Anterior cingulate cortex (tissue), 58 donors: Measurements from ENCODE around the gene OR52M1.
"Not testable (repeated sequence)": the region's sequence is repeated elsewhere in the genome, so short reads cannot be mapped to it uniquely, and the experiment has no call there.

Source experiments
- DNase-seq, 58 donors: peaks; one replicate each; lab custom pipeline; 2025; lab: John Stamatoyannopoulos, UW

The OR52M1 gene, protein sequence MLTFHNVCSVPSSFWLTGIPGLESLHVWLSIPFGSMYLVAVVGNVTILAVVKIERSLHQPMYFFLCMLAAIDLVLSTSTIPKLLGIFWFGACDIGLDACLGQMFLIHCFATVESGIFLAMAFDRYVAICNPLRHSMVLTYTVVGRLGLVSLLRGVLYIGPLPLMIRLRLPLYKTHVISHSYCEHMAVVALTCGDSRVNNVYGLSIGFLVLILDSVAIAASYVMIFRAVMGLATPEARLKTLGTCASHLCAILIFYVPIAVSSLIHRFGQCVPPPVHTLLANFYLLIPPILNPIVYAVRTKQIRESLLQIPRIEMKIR

GRCh38 chr11:4544891-4545290 lies at the start of gene OR52M1:
OR52M1 (plus strand) TSS chr11:4545191; CDS start chr11:4545191, 0 bp downstream.
- DNase-seq = no peak

DNA sequence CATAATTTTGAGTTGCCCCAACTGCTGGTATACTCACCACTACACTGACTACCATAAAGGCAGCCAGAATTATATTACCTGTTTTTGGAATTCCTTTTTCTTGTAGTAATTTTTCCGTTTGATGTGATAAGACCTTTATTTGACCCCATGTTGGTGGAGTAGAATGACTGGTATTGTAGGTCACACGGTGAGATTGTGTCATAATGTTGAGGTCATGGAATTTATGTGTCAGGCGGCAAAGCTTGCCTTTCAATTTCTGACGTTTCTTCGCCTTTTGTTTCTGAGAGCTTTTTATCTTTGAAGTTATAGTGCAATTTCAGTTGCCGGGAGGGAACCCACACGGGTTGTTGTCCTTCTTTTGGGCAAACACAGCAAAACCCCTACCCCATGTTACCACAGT lies 49.5 kb upstream of the OR52M1 start:
- no peak for DNase-seq

GRCh38 chr11:4495986-4496385 lies 49.0 kb upstream of the OR52M1 start:
- no peak for DNase-seq

GRCh38 chr11:4496557-4497248 lies 48.3 kb upstream of the OR52M1 start:
- DNase-seq = no peak

GRCh38 chr11:4508886-4509285 lies 36.1 kb upstream of the OR52M1 start:
- DNase-seq = no peak

- peak in 6 of 58 donors; percentile 2 to 22 (median 6) for DNase-seq
Observed at GRCh38 chr11:4511282-4512245, 33.4 kb upstream of the OR52M1 start.

DNA sequence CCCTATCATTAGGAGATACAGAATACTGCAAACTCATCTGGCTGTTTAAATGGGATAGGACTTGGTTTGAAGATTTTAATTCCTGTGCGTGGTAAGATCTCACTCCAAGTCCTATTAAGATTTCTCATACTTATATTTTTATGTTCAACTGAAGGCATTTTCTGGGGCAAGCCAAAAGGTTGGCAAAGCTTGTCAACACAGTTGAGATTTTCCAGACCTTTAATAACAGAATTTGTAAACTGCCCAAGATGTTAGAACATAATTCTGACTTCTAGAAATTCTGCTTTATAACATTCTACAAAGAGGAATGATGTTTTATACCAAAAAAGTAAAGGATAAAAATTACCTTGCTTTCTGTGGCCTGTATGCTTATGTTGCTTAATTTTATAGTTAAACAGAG lies 30.8 kb upstream of the OR52M1 start:
- no peak for DNase-seq

GRCh38 chr11:4522339-4522738 lies 22.7 kb upstream of the OR52M1 start:
- no peak for DNase-seq

- DNase-seq = no peak
Observed at GRCh38 chr11:4522752-4523151, 22.2 kb upstream of the OR52M1 start.

- DNase-seq = no peak
Observed at GRCh38 chr11:4523666-4524065, 21.3 kb upstream of the OR52M1 start.

DNA sequence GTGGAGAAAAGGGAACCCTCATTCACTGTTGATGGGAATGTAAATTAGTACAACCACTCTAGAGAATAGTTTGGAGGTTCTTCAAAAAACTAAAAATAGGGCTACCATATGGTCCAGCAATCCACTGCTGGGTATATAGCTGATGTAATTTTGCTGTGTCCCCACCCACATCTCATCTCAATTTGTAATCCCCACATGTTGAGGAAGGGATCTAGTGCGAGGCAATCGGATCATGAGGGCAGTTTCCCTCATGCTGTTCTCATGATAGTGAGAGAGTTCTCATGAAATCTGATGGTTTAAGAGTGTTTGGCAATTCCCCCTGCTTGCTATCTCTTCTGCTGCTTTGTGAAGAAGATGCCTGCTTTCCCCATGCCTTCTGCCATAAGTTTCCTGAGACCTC lies 17.1 kb upstream of the OR52M1 start:
- DNase-seq = no peak

DNA sequence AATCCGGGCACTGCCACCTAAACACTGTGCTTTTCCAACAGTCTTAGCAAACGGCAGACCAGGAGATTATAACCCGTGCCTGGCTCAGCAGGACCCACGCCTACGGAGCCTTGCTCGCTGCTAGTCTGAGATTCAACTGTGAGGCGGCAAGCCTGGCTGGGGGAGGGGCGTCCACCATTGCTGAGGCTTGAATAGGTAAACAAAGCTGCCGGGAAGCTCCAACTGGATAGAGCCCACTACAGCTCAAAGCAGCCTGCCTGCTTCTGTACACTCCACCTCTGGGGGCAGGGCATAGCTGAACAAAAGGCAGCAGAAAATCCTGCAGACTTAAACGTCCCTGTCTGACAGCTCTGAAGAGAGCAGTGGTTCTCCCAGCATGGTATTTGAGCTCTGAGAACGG lies 13.3 kb upstream of the OR52M1 start:
- not testable (repeated sequence) for DNase-seq

DNA sequence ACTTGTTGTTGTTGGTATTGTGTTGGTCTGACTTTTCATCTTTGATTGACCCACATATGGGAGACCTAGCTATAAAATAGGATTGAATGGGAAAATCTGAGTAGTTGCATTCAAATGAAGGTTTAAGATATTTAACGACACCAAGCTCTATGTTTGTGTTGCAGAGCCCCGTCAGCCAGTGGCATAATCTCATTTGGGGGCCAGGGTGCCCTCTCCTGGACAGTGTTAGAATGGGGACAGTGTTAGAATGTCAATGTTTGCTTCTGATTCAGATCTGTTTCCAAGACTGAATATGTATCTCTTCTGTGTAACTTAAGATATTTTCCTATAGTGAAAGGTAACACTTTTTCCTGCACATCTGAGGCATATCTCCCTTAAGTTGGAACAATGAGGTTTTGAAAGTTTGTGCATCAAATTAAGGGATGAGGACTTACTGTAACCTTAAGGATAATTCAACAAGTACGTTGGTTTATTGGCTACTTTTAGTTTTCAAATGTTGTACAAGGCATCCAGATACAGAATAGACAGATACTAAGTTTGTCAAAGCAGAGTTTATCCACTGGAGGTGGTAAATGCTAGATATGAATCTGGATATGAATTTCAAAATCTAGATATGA lies 5.3 kb upstream of the OR52M1 start:
- peak in 28 of 58 donors; percentile 0 to 75 (median 4) for DNase-seq

GRCh38 chr11:4541071-4541470 lies 3.9 kb upstream of the OR52M1 start:
- no peak for DNase-seq

GRCh38 chr11:4543561-4543960 lies 1.4 kb upstream of the OR52M1 start:
- no peak for DNase-seq

DNA sequence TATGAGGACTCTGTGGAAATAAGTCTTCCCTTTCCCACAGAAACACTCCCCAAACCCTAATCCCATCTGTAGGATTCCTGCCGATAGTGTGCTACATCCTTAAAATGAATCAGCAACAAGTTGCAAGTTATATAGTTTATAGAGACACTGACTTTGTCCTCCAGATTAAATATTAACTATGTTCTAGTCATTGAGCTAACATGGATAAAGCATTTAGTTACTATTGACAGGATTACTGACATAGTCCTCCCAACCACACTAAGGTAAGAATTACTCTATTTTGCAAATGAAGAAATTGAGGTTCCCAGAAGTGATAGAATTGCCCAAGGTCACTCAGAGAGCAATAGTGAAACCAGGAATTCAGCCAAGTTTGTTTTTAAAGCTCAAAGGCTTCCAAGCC lies 1.9 kb downstream of the OR52M1 start:
- no peak for DNase-seq

DNA sequence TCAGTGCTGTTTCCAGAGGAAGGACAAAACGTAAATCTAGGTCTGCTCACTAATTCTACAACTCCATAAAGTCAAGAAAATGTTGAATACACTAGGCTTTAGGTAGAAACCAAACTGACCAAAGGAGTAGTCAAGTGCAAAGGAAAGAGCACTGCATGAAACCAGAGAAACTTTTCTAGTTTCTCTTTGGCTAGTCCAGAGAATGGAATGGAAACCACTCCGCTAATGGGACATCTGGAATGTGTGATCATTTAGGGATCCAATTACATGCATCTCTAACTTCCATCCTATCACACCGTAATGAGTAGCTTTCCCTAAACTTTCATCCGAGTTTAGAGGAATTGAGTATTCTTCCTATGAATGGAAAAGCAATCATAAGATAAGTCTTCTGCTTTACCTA lies 2.4 kb downstream of the OR52M1 start:
- DNase-seq = no peak

DNA sequence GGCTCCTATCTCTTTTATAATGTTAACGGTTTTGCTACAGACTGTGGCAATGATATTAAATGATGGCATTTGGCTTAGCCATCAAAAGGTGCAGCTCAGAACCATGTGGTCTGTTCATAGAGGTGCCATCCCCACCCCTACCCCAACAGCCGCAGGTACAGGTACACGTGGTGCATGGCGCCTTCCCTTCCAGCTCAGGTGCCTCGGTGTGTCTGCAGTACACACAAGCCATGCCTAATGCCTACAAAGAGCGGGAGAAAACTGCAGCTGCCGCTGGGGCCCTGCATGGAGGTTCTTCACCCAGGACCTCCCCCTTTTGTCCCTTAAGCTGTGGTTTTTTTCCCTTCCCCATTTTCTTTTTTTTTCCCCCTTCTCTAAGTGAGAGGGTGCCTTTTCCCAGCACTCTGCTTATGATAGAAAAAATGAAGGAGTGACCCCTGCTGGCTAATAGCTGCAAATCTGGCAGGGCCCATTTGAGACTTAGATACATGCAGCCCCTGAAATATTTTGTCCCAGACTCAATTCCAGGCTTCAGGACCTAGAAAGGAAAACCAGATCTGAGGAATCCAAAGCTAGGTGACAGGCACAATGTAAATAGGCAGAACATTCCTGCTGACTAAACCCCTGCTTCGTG lies 6.5 kb downstream of the OR52M1 start:
- DNase-seq = no peak

DNA sequence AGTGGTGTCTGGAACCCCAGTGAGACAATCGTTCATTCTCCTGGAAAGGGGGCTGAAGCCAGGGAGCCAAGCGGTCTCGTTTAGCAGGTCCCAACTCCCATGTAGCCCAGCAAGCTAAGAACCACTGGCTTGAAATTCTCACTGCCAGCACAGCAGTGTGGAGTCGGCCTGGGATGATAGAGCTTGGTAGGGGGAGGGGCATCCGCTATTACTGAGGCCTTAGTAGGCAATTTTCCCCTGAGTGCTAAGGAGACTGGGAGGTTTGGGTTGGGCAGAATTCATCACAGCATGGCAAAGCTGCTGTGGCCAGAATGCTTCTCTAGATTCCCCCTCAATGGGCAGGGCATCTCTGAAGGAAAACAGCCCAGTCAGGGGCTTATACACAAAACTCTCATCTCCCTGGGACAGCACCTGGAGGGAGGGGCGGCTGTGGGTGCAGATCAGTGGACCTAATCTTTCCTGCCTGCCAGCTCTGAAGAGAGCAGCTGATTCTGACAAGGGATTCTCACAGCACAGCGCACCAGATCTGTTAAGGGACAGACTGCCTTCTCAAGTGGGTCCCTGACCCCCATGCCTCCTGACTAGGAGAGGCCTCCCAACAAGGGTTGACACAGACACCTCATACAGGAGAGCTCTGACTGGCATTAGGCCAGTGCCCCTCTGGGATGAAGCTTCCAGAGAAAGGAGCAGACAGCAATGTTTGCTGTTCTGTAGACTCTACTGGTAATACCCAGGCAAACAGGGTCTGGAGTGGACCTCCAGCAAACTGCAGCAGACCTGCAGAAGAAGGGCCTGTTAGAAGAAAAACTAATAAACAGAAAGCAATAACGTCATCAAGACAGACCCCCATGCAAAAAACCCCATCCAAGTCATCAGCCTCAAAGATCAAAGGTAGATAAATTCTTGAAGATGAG lies 14.8 kb downstream of the OR52M1 start:
- DNase-seq = no peak
